ENCODE data around the gene IPO11.
"Not testable (repeated sequence)": the region's sequence is repeated elsewhere in the genome, so short reads cannot be mapped to it uniquely, and the experiment has no call there.

The IPO11 gene

GRCh38 chr5:62521319-62521718 lies 108.8 kb downstream of the IPO11 start:
- no peak for DNase-seq

GRCh38 chr5:62522811-62523210 lies 110.2 kb downstream of the IPO11 start:
- no peak for DNase-seq

GRCh38 chr5:62533597-62533996 lies 121.0 kb downstream of the IPO11 start:
- DNase-seq = no peak

GRCh38 chr5:62534461-62535236 lies 122.1 kb downstream of the IPO11 start:
- no peak for DNase-seq

GRCh38 chr5:62536232-62536631 lies 123.7 kb downstream of the IPO11 start:
- no peak for DNase-seq

- no peak for DNase-seq
Measured at GRCh38 chr5:62536783-62537182, 124.2 kb downstream of the IPO11 start.

GRCh38 chr5:62538017-62538942 lies 125.7 kb downstream of the IPO11 start:
- DNase-seq = no peak

GRCh38 chr5:62542720-62543119 lies 130.2 kb downstream of the IPO11 start:
- no peak for DNase-seq

- DNase-seq = no peak
Measured at GRCh38 chr5:62547945-62548630, 135.5 kb downstream of the IPO11 start.

GRCh38 chr5:62550103-62550502 lies 137.5 kb downstream of the IPO11 start:
- no peak for DNase-seq

- no peak for DNase-seq
Measured at GRCh38 chr5:62555930-62556329, 143.4 kb downstream of the IPO11 start.

- DNase-seq = no peak
Measured at GRCh38 chr5:62558941-62559340, 146.4 kb downstream of the IPO11 start.

GRCh38 chr5:62560786-62561185 lies 148.2 kb downstream of the IPO11 start:
- no peak for DNase-seq

- no peak for DNase-seq
Measured at GRCh38 chr5:62561896-62562295, 149.3 kb downstream of the IPO11 start.

- DNase-seq = no peak
Measured at GRCh38 chr5:62562867-62563266, 150.3 kb downstream of the IPO11 start.

GRCh38 chr5:62564101-62564500 lies 151.5 kb downstream of the IPO11 start:
- DNase-seq = no peak

- not testable (repeated sequence) for DNase-seq
Measured at GRCh38 chr5:62565740-62566139, 153.2 kb downstream of the IPO11 start.

- no peak for DNase-seq
Measured at GRCh38 chr5:62568143-62568542, 155.6 kb downstream of the IPO11 start.

- DNase-seq = no peak
Measured at GRCh38 chr5:62568800-62569432, 156.4 kb downstream of the IPO11 start.

GRCh38 chr5:62569470-62569869 lies 156.9 kb downstream of the IPO11 start:
- no peak for DNase-seq

- DNase-seq = no peak
Measured at GRCh38 chr5:62572918-62573514, 160.5 kb downstream of the IPO11 start.

- DNase-seq = no peak
Measured at GRCh38 chr5:62574599-62574998, 162.0 kb downstream of the IPO11 start.

Measured in NCI-H2107 (cell line).